ENCODE data around the gene SLC16A11. TPM values are rescaled to one million over a fixed set of nuclear protein-coding genes. Genes with fewer than 3 reads are reported as not detected.

The SLC16A11 gene
- polyA plus RNA-seq, 1 donor from 2014 or later: not detected

DNA sequence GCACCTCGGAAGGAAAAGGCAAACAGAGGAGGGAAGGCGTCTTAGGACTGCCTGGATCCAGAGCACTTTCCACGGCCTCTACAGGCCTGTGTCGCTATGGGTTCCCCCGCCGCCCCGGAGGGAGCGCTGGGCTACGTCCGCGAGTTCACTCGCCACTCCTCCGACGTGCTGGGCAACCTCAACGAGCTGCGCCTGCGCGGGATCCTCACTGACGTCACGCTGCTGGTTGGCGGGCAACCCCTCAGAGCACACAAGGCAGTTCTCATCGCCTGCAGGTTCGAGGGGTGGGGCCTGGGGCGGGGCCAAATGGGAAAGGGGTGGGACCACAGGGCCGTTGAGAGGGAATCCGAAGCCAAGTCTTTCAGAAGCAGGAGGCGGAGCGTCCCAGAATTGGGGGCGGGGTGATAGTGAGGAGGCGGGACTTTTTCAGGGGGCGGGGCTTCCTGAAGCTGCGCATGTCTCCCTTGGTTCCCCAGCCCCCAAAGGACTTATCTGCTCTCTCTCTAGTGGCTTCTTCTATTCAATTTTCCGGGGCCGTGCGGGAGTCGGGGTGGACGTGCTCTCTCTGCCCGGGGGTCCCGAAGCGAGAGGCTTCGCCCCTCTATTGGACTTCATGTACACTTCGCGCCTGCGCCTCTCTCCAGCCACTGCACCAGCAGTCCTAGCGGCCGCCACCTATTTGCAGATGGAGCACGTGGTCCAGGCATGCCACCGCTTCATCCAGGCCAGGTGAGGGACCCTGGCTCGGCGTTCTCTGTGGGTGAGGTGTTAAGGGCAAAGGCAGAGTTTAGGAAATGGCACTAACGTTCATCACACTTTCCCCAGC is 20.1 kb downstream of the SLC16A11 start:
- Histone ChIP-seq H3K9ac (ENCODE audit: low read length) (no peak overlapping the region), H3K27ac (ENCODE audit: low read length) (no peak overlapping the region)

DNA sequence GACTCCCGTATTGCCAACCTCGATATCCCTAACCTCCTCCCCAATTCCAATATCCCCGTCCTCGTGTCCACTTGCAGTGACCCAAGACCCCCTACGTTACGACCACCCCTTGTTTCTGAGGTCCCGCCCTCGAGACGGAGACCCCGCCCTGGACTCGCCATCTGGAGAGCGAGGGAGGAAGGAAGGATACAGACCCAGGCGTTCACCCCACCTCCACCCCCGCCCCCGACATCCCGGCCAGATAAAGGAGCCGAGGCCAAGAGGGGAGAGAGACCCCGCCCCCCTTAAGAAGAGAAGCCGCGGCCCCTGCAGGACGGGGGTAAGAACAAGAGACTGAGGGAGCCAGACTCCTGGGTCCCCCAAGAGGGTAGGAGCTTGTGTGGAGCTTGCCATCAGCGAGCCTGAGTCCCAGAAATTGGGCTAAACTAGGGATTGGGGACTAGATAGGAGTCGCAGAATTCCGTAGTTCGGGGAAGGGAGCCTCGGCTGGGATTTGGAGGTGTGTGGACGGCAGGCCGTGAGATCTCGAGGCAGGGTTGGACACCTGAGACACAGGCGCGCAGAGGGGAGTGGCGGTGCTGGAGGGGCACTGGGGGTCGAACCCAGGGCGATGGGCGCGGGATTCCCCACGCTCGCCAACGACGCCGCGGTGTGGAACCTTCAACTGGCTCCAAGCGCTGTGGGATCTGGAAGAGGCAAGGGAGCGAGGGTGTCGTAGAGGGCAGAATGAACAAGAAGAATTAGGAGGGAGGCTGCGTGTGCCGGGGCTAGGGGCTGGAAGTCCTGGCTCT is 20.9 kb downstream of the SLC16A11 start, which contains the start of gene BCL6B:
BCL6B (plus strand) TSS at position 270 of the 791 bp plus-strand sequence. CDS start 622 bp downstream, outside the sequence.
- H3K27me3 ChIP-seq (ENCODE audit: insufficient read depth, low read depth, low read length): peaks cover 40% of the 10 kb centered on the region
- no peaks in the 10 kb centered on the region for H3K79me2 ChIP-seq (replicated peaks; ENCODE audit: insufficient read depth, low read length)
- no peaks in the 10 kb centered on the region for H3K36me3 ChIP-seq (ENCODE audit: insufficient read depth, low read length)
- no peak within 1 kb of the TSS for H3K9ac ChIP-seq (ENCODE audit: low read length)
- H3K4me2 ChIP-seq (ENCODE audit: low read length): no peak within 1 kb of the TSS
- no peaks in the 10 kb centered on the region for H4K20me1 ChIP-seq (ENCODE audit: insufficient read depth)
- no peaks in the 10 kb centered on the region for H3F3A ChIP-seq (ENCODE audit: insufficient read depth, low read length, poor library complexity, severe bottlenecking)
- no peaks in the 10 kb centered on the region for H3K9me2 ChIP-seq (ENCODE audit: insufficient read depth, low read length)
- H3K27ac ChIP-seq (ENCODE audit: low read length): no peak within 1 kb of the TSS
- H2AFZ ChIP-seq (ENCODE audit: low read depth, low read length): no peak within 1 kb of the TSS
- H3K9me3 ChIP-seq (ENCODE audit: low read length): no peaks in the 10 kb centered on the region
- H3K4me3 ChIP-seq (ENCODE audit: low read length): peak within 1 kb of the TSS; percentile 45
- TF ChIP-seq, protein P1, sequence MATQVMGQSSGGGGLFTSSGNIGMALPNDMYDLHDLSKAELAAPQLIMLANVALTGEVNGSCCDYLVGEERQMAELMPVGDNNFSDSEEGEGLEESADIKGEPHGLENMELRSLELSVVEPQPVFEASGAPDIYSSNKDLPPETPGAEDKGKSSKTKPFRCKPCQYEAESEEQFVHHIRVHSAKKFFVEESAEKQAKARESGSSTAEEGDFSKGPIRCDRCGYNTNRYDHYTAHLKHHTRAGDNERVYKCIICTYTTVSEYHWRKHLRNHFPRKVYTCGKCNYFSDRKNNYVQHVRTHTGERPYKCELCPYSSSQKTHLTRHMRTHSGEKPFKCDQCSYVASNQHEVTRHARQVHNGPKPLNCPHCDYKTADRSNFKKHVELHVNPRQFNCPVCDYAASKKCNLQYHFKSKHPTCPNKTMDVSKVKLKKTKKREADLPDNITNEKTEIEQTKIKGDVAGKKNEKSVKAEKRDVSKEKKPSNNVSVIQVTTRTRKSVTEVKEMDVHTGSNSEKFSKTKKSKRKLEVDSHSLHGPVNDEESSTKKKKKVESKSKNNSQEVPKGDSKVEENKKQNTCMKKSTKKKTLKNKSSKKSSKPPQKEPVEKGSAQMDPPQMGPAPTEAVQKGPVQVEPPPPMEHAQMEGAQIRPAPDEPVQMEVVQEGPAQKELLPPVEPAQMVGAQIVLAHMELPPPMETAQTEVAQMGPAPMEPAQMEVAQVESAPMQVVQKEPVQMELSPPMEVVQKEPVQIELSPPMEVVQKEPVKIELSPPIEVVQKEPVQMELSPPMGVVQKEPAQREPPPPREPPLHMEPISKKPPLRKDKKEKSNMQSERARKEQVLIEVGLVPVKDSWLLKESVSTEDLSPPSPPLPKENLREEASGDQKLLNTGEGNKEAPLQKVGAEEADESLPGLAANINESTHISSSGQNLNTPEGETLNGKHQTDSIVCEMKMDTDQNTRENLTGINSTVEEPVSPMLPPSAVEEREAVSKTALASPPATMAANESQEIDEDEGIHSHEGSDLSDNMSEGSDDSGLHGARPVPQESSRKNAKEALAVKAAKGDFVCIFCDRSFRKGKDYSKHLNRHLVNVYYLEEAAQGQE (IDR thresholded peaks at IDR 0.05; ENCODE audit: borderline replicate concordance): no peak
- no peak for TF ChIP-seq TAF1 (IDR thresholded peaks at IDR 0.05; ENCODE audit: low read depth)
- TF ChIP-seq RAD21 (conservative IDR thresholded peaks at IDR 0.05): no peak
- TF ChIP-seq POLR2AphosphoS5 (IDR thresholded peaks at IDR 0.05): no peak
- TF ChIP-seq, protein P2, sequence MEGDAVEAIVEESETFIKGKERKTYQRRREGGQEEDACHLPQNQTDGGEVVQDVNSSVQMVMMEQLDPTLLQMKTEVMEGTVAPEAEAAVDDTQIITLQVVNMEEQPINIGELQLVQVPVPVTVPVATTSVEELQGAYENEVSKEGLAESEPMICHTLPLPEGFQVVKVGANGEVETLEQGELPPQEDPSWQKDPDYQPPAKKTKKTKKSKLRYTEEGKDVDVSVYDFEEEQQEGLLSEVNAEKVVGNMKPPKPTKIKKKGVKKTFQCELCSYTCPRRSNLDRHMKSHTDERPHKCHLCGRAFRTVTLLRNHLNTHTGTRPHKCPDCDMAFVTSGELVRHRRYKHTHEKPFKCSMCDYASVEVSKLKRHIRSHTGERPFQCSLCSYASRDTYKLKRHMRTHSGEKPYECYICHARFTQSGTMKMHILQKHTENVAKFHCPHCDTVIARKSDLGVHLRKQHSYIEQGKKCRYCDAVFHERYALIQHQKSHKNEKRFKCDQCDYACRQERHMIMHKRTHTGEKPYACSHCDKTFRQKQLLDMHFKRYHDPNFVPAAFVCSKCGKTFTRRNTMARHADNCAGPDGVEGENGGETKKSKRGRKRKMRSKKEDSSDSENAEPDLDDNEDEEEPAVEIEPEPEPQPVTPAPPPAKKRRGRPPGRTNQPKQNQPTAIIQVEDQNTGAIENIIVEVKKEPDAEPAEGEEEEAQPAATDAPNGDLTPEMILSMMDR (IDR thresholded peaks at IDR 0.05; ENCODE audit: poor library complexity, severe bottlenecking): no peak
- TF ChIP-seq MXI1 (conservative IDR thresholded peaks at IDR 0.05; ENCODE audit: poor library complexity, severe bottlenecking): no peak
- TF ChIP-seq EP300 (conservative IDR thresholded peaks at IDR 0.05; ENCODE audit: poor library complexity, severe bottlenecking): no peak

More for the DNA sequence above, 20.1 kb downstream of the SLC16A11 start:
- Histone ChIP-seq H3K4me2 (ENCODE audit: low read length) (no peak overlapping the region), H3K36me3 (ENCODE audit: insufficient read depth, low read length) (no peaks in the 10 kb centered on the region), H2AFZ (ENCODE audit: low read depth, low read length) (no peak overlapping the region), H3K9me3 (ENCODE audit: low read length) (no peaks in the 10 kb centered on the region), H4K20me1 (ENCODE audit: insufficient read depth) (no peaks in the 10 kb centered on the region), H3F3A (ENCODE audit: insufficient read depth, low read length, poor library complexity, severe bottlenecking) (no peaks in the 10 kb centered on the region), H3K79me2 (replicated peaks; ENCODE audit: insufficient read depth, low read length) (no peaks in the 10 kb centered on the region), H3K27me3 (ENCODE audit: insufficient read depth, low read depth, low read length) (peaks cover 40% of the 10 kb centered on the region), H3K4me3 (ENCODE audit: low read length) (peak overlapping the region; percentile 45), H3K9me2 (ENCODE audit: insufficient read depth, low read length) (no peaks in the 10 kb centered on the region)
- TF ChIP-seq RAD21 (conservative IDR thresholded peaks at IDR 0.05): no peak
- TF ChIP-seq, protein P1 (IDR thresholded peaks at IDR 0.05; ENCODE audit: borderline replicate concordance): no peak
- TF ChIP-seq SMC3 (conservative IDR thresholded peaks at IDR 0.05; ENCODE audit: poor library complexity): no peak
- TF ChIP-seq MXI1 (conservative IDR thresholded peaks at IDR 0.05; ENCODE audit: poor library complexity, severe bottlenecking): no peak
- TF ChIP-seq EP300 (conservative IDR thresholded peaks at IDR 0.05; ENCODE audit: poor library complexity, severe bottlenecking): no peak
- no peak for TF ChIP-seq TAF1 (IDR thresholded peaks at IDR 0.05; ENCODE audit: low read depth)
- TF ChIP-seq, protein P2 (IDR thresholded peaks at IDR 0.05; ENCODE audit: poor library complexity, severe bottlenecking): no peak
- TF ChIP-seq POLR2AphosphoS5 (IDR thresholded peaks at IDR 0.05): no peak
- no peak for TF ChIP-seq EZH2 (IDR thresholded peaks at IDR 0.05; ENCODE audit: borderline replicate concordance, insufficient read depth, low read length, poor library complexity, severe bottlenecking)
